Mesothelial cell of epicardium (in vitro differentiated cells): ENCODE results near the gene WNT7B. TPM values are rescaled to one million over a fixed set of nuclear protein-coding genes. Genes with fewer than 3 reads are reported as not detected.

Source experiments
- DNase-seq, 2 experiments: peaks; one replicate each; pipeline ENCODE4 v3.0.0; 2021; ENCODE audit warnings: low spot score in 2 of 2; ENCODE audit not compliant: unreplicated experiment in 2 of 2
- H3K27ac Mint-ChIP-seq: 2 replicates; pipeline ENCODE4 v1.8.0; 2021; ENCODE audit warnings: mixed read lengths
- H3K27me3 Mint-ChIP-seq: 2 replicates; pipeline ENCODE4 v1.8.0; 2021; ENCODE audit warnings: low read depth, mixed read lengths
- H3K36me3 Mint-ChIP-seq: 2 replicates; pipeline ENCODE4 v1.8.0; 2021; ENCODE audit warnings: mixed read lengths
- H3K4me1 Mint-ChIP-seq: 2 replicates; pipeline ENCODE4 v1.8.0; 2021; ENCODE audit warnings: mixed read lengths
- H3K4me3 Mint-ChIP-seq: 2 replicates; pipeline ENCODE4 v1.8.0; 2021; ENCODE audit warnings: mild to moderate bottlenecking, moderate library complexity, mixed read lengths
- H3K9me3 Mint-ChIP-seq: 2 replicates; pipeline ENCODE4 v1.8.0; 2021; ENCODE audit warnings: mixed read lengths
- total RNA-seq: library from RNA; stranded (reverse); gene quantifications from 3 replicates; pipeline ENCODE4 v1.2.1, GENCODE V29; 2021
- TF ChIP-seq, protein P1 (sequence below): fragments of 200-600 bp; sonication (generic); IDR thresholded peaks from one replicate; pipeline ENCODE4 v1.5.0; 2021; ENCODE audit warnings: antibody characterized with exemption; ENCODE audit not compliant: unreplicated experiment

The WNT7B gene
- total RNA-seq, 1 donor from 2014 or later = 12.0 TPM

DNA sequence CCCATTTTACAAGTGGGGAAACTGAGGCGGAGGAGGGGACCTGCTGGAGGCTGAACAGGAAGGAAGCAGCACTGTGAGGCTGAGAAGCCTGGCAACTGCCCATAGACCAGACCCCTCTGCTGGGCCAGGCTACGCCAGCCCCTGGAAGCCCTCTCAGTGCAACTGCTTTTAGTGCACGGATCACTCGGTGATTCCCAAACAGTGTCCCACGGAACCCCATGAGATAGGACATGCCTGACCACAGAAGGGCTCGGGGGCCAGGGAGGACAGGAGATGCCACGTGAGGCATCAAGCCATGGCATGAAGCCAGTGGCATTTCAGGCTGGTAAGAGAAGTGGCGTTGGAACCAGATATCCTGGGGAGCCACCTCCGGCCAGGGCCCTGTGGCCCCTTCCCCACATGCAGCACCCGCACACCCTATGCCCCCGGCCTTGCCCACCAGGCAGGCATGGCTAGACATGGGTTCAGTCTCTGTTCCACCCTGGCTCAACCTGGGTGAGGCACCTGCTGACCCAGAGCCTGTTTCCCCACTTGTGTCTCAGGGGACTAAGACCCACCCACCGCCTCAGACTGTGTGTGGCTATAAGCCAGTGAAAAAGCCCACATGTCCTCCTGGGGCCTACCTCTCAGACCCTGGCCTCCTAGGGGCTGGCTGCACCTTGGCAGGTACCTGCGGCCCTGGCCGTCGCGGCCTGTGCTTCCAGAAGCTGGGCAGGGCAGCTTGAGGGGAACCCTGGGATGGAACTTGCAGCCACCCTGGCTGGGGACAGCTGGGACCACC is 84.1 kb downstream of the WNT7B start:
- no peak for DNase-seq
- Mint-ChIP-seq H3K27ac (no peak overlapping the region), H3K9me3 (no peaks in the 10 kb centered on the region)

DNA sequence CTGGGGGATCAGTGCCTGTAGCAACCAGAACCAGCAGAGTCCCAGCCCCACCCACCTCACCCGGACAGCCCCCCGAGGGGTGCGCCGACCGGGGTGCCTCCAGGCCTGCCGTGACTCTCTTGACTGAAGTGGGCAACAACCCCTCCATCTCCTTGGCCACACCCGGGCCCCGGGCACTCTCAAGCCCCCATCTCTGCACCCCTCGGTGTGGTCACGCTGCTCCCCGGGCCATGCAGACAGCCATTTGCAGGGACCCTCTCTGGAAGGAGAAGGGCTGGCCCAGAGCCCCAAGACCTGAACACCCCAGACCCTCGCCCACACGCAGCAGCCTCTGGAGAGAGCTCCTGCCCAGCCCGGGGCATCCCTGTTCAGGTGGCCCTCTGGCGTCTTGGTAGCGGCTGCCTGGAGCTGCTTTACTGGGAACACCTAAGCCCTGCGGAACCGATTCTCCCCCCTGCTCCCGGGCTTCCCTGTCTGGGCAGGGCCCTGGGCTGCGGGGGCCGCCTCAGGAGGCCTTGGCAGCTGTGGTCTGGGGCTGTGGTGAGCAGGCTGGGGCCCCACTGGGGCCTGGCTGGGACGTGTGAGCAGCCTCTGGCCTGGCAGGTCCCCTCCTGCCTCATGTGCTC is 84.9 kb downstream of the WNT7B start:
- H3K9me3 Mint-ChIP-seq = no peaks in the 10 kb centered on the region
- TF ChIP-seq, protein P1, sequence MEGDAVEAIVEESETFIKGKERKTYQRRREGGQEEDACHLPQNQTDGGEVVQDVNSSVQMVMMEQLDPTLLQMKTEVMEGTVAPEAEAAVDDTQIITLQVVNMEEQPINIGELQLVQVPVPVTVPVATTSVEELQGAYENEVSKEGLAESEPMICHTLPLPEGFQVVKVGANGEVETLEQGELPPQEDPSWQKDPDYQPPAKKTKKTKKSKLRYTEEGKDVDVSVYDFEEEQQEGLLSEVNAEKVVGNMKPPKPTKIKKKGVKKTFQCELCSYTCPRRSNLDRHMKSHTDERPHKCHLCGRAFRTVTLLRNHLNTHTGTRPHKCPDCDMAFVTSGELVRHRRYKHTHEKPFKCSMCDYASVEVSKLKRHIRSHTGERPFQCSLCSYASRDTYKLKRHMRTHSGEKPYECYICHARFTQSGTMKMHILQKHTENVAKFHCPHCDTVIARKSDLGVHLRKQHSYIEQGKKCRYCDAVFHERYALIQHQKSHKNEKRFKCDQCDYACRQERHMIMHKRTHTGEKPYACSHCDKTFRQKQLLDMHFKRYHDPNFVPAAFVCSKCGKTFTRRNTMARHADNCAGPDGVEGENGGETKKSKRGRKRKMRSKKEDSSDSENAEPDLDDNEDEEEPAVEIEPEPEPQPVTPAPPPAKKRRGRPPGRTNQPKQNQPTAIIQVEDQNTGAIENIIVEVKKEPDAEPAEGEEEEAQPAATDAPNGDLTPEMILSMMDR = no peak
- no peaks in the 10 kb centered on the region for H3K27me3 Mint-ChIP-seq
- H3K36me3 Mint-ChIP-seq = no peaks in the 10 kb centered on the region
- DNase-seq = no peak
- H3K27ac Mint-ChIP-seq = no peak overlapping the region
- H3K4me1 Mint-ChIP-seq = peaks cover 13% of the 10 kb centered on the region
- H3K4me3 Mint-ChIP-seq = no peak overlapping the region

More for the DNA sequence above, 84.1 kb downstream of the WNT7B start:
- no peaks in the 10 kb centered on the region for H3K27me3 Mint-ChIP-seq
- H3K4me1 Mint-ChIP-seq = peaks cover 19% of the 10 kb centered on the region
- no peaks in the 10 kb centered on the region for H3K36me3 Mint-ChIP-seq
- no peak overlapping the region for H3K4me3 Mint-ChIP-seq
- TF ChIP-seq, protein P1 = no peak

DNA sequence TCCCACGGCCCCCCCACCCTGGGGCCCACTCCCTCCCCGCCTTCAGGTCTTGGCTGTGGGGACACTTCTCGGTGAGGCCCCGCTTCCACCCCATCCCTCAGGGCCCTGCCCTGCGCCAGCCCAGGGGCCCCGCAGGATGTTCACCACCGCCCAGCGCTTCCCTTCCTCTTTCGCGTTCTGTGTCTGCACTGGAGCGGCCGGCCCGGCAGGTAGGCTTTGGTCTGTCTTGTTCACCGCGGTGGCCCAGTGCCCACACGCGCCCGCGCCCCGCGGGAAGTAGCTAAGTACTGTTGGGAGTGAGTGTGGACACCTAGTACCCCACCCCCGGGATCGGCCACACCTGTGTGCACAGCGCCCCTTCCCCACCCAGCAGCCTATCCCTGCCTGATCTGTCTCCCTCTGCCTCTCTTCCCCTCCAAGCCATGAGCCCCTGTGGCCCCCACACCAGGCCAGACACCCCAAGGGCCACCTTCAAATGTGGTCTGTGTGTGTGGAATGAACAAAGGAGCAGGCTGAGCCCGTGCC is 85.4 kb downstream of the WNT7B start:
- Mint-ChIP-seq H3K9me3 (no peaks in the 10 kb centered on the region), H3K27ac (no peak overlapping the region), H3K4me3 (no peak overlapping the region), H3K27me3 (no peaks in the 10 kb centered on the region), H3K36me3 (no peaks in the 10 kb centered on the region), H3K4me1 (peaks cover 8% of the 10 kb centered on the region)
- DNase-seq = no peak
- TF ChIP-seq, protein P1 = no peak

DNA sequence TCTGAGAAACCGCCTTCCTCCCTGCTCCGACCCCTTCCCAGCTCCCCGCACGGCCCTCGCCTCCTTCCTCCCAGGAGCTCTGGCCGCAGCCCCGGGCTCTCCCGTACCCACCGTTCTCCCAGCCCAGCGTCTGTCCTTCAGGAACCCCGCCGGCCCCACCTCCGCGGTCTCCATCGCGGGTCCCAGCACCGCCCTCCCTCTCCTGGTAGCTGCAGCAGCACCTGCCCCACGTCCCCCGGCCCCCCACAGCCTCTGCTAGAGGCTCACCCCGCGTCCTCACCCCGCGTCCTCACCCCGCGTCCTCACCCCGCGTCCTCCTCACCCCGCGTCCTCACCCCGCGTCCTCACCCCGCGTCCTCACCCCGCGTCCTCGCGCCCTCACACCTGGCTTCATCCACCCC is 85.9 kb downstream of the WNT7B start:
- Mint-ChIP-seq H3K4me3 (no peak overlapping the region), H3K27ac (no peak overlapping the region), H3K36me3 (no peaks in the 10 kb centered on the region), H3K9me3 (no peaks in the 10 kb centered on the region), H3K27me3 (no peaks in the 10 kb centered on the region), H3K4me1 (peaks cover 3% of the 10 kb centered on the region)
- TF ChIP-seq, protein P1 = no peak
- DNase-seq = no peak

DNA sequence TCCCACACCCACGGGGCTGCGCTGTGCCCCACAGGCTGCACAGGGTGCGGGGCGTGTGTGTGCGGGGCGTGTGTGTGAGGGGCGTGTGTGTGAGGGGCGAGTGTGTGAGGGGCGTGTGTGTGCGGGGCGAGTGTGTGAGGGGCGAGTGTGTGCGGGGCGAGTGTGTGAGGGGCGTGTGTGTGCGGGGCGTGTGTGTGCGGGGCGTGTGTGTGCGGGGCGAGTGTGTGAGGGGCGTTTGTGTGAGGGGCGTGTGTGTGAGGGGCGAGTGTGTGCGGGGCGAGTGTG is 86.7 kb downstream of the WNT7B start:
- Mint-ChIP-seq H3K27ac (no peak overlapping the region), H3K36me3 (no peaks in the 10 kb centered on the region)
- no peak for DNase-seq

More for the DNA sequence above, 86.7 kb downstream of the WNT7B start:
- TF ChIP-seq, protein P1 = no peak
- H3K9me3 Mint-ChIP-seq = no peaks in the 10 kb centered on the region
- H3K4me1 Mint-ChIP-seq = peaks cover 2% of the 10 kb centered on the region
- H3K27me3 Mint-ChIP-seq = no peaks in the 10 kb centered on the region
- H3K4me3 Mint-ChIP-seq = no peak overlapping the region
